ENCODE data around the gene SLC20A1.
A peak's percentile ranks its signal among the peaks of the same experiment; 100 is the strongest.

The SLC20A1 gene

GRCh38 chr2:112642966-112643365 lies 2.8 kb upstream of the SLC20A1 start:
- Histone ChIP-seq H3K79me2 (ENCODE audit: low read length) (peaks cover 18% of the 10 kb centered on the region), H3K27ac (ENCODE audit: low read length) (no peak overlapping the region), H3F3A (ENCODE audit: insufficient read depth, low read length) (peaks cover 7% of the 10 kb centered on the region), H3K9me3 (replicated peaks; ENCODE audit: insufficient read depth, low read length) (no peaks in the 10 kb centered on the region), H3K27me3 (replicated peaks; ENCODE audit: insufficient read depth, low read length) (peaks cover 66% of the 10 kb centered on the region), H4K20me1 (ENCODE audit: insufficient read depth, low read length) (no peaks in the 10 kb centered on the region), H3K9ac (ENCODE audit: low read length) (no peak overlapping the region), H3K4me2 (ENCODE audit: low read depth, low read length) (no peak overlapping the region), H2AFZ (ENCODE audit: low read length) (no peak overlapping the region), H3K36me3 (replicated peaks; ENCODE audit: insufficient read depth, low read length) (0 out of 2 replicates have a peak, but pooled peaks cover under 1% of the 10 kb centered on the region), H3K9me2 (replicated peaks; ENCODE audit: insufficient read depth, low read length) (no peaks in the 10 kb centered on the region), H3K4me1 (ENCODE audit: low read length) (peaks cover 17% of the 10 kb centered on the region), H3K4me3 (ENCODE audit: low read length) (no peak overlapping the region)
- no peak for TF ChIP-seq EZH2 (optimal IDR thresholded peaks at IDR 0.05; ENCODE audit: low read depth, low read length)
- TF ChIP-seq EZH2phosphoT487 (IDR thresholded peaks at IDR 0.05; ENCODE audit: low read length): no peak
- no peak for TF ChIP-seq CTCF (IDR thresholded peaks at IDR 0.05; ENCODE audit: low read length)
- DNase-seq: no peak

GRCh38 chr2:112643488-112643887 lies 2.3 kb upstream of the SLC20A1 start:
- H3K4me2 ChIP-seq (ENCODE audit: low read depth, low read length): no peak overlapping the region
- H2AFZ ChIP-seq (ENCODE audit: low read length): no peak overlapping the region
- H3K4me1 ChIP-seq (ENCODE audit: low read length): peaks cover 20% of the 10 kb centered on the region
- no peak overlapping the region for H3K27ac ChIP-seq (ENCODE audit: low read length)
- 0 out of 2 replicates have a peak, but pooled peaks cover 6% of the 10 kb centered on the region for H3K36me3 ChIP-seq (replicated peaks; ENCODE audit: insufficient read depth, low read length)
- H3K9me3 ChIP-seq (replicated peaks; ENCODE audit: insufficient read depth, low read length): no peaks in the 10 kb centered on the region
- H3K79me2 ChIP-seq (ENCODE audit: low read length): peaks cover 23% of the 10 kb centered on the region
- TF ChIP-seq EZH2phosphoT487 (IDR thresholded peaks at IDR 0.05; ENCODE audit: low read length): no peak
- no peak for TF ChIP-seq EZH2 (optimal IDR thresholded peaks at IDR 0.05; ENCODE audit: low read depth, low read length)
- no peak for TF ChIP-seq CTCF (IDR thresholded peaks at IDR 0.05; ENCODE audit: low read length)
- H3F3A ChIP-seq (ENCODE audit: insufficient read depth, low read length): peaks cover 7% of the 10 kb centered on the region
- H3K9ac ChIP-seq (ENCODE audit: low read length): no peak overlapping the region
- no peak overlapping the region for H3K4me3 ChIP-seq (ENCODE audit: low read length)
- H3K9me2 ChIP-seq (replicated peaks; ENCODE audit: insufficient read depth, low read length): no peaks in the 10 kb centered on the region
- H4K20me1 ChIP-seq (ENCODE audit: insufficient read depth, low read length): no peaks in the 10 kb centered on the region; the same call in 1 of the 2 replicates
- DNase-seq: no peak
- H3K27me3 ChIP-seq (replicated peaks; ENCODE audit: insufficient read depth, low read length): peaks cover 61% of the 10 kb centered on the region

- H3K9ac ChIP-seq (ENCODE audit: low read length): peak overlapping the region; percentile 73
- peaks cover 54% of the 10 kb centered on the region for H3K27me3 ChIP-seq (replicated peaks; ENCODE audit: insufficient read depth, low read length)
- H3K4me2 ChIP-seq (ENCODE audit: low read depth, low read length): peak overlapping the region; percentile 91
- peaks cover 11% of the 10 kb centered on the region; the same call in 1 of the 2 replicates for H3K36me3 ChIP-seq (replicated peaks; ENCODE audit: insufficient read depth, low read length)
- peaks cover 20% of the 10 kb centered on the region for H3K4me1 ChIP-seq (ENCODE audit: low read length)
- peak overlapping the region; percentile 80 for H2AFZ ChIP-seq (ENCODE audit: low read length)
- peaks cover 32% of the 10 kb centered on the region for H3K79me2 ChIP-seq (ENCODE audit: low read length)
- peak overlapping the region; percentile 69 for H3K4me3 ChIP-seq (ENCODE audit: low read length)
- peaks cover 7% of the 10 kb centered on the region for H3F3A ChIP-seq (ENCODE audit: insufficient read depth, low read length)
- no peak for TF ChIP-seq EZH2 (optimal IDR thresholded peaks at IDR 0.05; ENCODE audit: low read depth, low read length)
- no peak for TF ChIP-seq CTCF (IDR thresholded peaks at IDR 0.05; ENCODE audit: low read length)
- TF ChIP-seq EZH2phosphoT487 (IDR thresholded peaks at IDR 0.05; ENCODE audit: low read length): no peak
- peak overlapping the region; percentile 66; the same call in 1 of the 2 replicates for H3K27ac ChIP-seq (ENCODE audit: low read length)
- H3K9me3 ChIP-seq (replicated peaks; ENCODE audit: insufficient read depth, low read length): no peaks in the 10 kb centered on the region
- H4K20me1 ChIP-seq (ENCODE audit: insufficient read depth, low read length): no peaks in the 10 kb centered on the region; the same call in 1 of the 2 replicates
- H3K9me2 ChIP-seq (replicated peaks; ENCODE audit: insufficient read depth, low read length): no peaks in the 10 kb centered on the region
- no peak for DNase-seq
Measured at GRCh38 chr2:112644155-112644932, 1.4 kb upstream of the SLC20A1 start.
